GM12874 (cell line): Measurements from ENCODE around the gene ITGAE.

ENCODE experiments used
- CTCF ChIP-seq: IDR thresholded peaks from 2 replicates; pipeline ENCODE4 v1.5.1; 2011; ENCODE audit warnings: low read depth, mild to moderate bottlenecking, control low read depth, low read length, moderate library complexity; ENCODE audit not compliant: insufficient read depth

ITGAE gene

GRCh38 chr17:3712811-3713463 is 88.1 kb downstream of the ITGAE start:
- no peak for TF ChIP-seq CTCF

GRCh38 chr17:3710951-3711383 is 90.0 kb downstream of the ITGAE start:
- TF ChIP-seq CTCF: no peak

- TF ChIP-seq CTCF: no peak
These were observed 92.6 kb downstream of the ITGAE start for GRCh38 chr17:3708366-3708765.

GRCh38 chr17:3704931-3705717 is 95.9 kb downstream of the ITGAE start:
- no peak for TF ChIP-seq CTCF

- TF ChIP-seq CTCF: no peak
These were observed 101.0 kb downstream of the ITGAE start for GRCh38 chr17:3699951-3700350.

- no peak for TF ChIP-seq CTCF
These were observed 102.8 kb downstream of the ITGAE start for GRCh38 chr17:3698139-3698538.

GRCh38 chr17:3697103-3697476 is 103.9 kb downstream of the ITGAE start:
- no peak for TF ChIP-seq CTCF
